Middle frontal gyrus (tissue), 1 donor: ENCODE measurements around the gene SDF4.
"Not testable (repeated sequence)": the region's sequence is repeated elsewhere in the genome, so short reads cannot be mapped to it uniquely, and the experiment has no call there.

Experiments
- DNase-seq: peaks from one replicate; pipeline ENCODE4 v3.0.0-alpha.2; 2015; ENCODE audit warnings: low spot score; ENCODE audit errors: extremely low spot score

SDF4 gene

GRCh38 chr1:1179983-1180861 is 51.6 kb downstream of the SDF4 start:
- DNase-seq: no peak

- DNase-seq: no peak
Observed at GRCh38 chr1:1179346-1179982, 52.3 kb downstream of the SDF4 start.

GRCh38 chr1:1178794-1179331 is 52.9 kb downstream of the SDF4 start:
- DNase-seq: no peak

- no peak for DNase-seq
Observed at GRCh38 chr1:1177452-1178206, 54.2 kb downstream of the SDF4 start.

GRCh38 chr1:1176931-1177330 is 54.9 kb downstream of the SDF4 start:
- DNase-seq: no peak

GRCh38 chr1:1176063-1176761 is 55.6 kb downstream of the SDF4 start:
- not testable (repeated sequence) for DNase-seq

- no peak for DNase-seq
Observed at GRCh38 chr1:1175221-1176062, 56.4 kb downstream of the SDF4 start.

GRCh38 chr1:1173793-1174415 is 57.9 kb downstream of the SDF4 start, which contains the start of gene TTLL10:
TTLL10 (plus strand) TSS chr1:1173880; CDS start chr1:1179216, 5,336 bp downstream.
- DNase-seq: no peak

GRCh38 chr1:1173061-1173792 is 58.6 kb downstream of the SDF4 start:
- no peak for DNase-seq

- DNase-seq: no peak
Observed at GRCh38 chr1:1171546-1172340, 60.1 kb downstream of the SDF4 start.

- DNase-seq: no peak
Observed at GRCh38 chr1:1171161-1171545, 60.6 kb downstream of the SDF4 start.

GRCh38 chr1:1170215-1171091 is 61.3 kb downstream of the SDF4 start:
- DNase-seq: no peak

- DNase-seq: no peak
Observed at GRCh38 chr1:1169429-1170214, 62.2 kb downstream of the SDF4 start.

GRCh38 chr1:1168451-1169411 is 63.1 kb downstream of the SDF4 start:
- no peak for DNase-seq

- DNase-seq: no peak
Observed at GRCh38 chr1:1167841-1168450, 63.9 kb downstream of the SDF4 start.
